ENCODE results near the gene MRTFB.

Gene MRTFB

DNA sequence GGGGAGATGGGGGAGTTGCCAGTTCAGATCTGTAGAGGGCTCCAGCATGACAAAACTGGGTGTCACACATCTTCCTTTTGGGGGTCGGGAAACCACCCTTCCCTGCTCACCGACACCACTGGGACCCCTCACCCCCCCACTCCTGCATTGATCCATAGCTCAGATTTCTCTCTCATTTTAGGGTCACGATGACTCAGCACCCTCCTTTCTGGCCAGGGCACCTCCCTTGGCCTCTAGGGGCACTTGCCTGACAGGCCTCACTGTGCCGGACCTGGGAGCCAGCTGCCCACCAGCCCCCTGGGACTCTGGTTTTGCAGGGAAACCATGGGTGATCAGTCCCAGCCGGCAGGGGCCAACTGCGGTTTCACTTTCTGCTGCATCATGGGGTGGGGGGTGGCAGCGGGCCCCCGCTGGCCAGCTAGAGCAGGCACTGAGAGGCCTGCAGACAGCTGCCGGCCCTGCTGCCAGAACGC, 239.4 kb downstream of the MRTFB start:
- ChIA-PET CTCF (interaction anchor here (0.9 kb wide), 1 partner anchor 210 kb away, joined by 4 read pairs; no protein-coding TSS in a partner anchor), POLR2A (no interaction called here)
- no peak for TF ChIP-seq NFRKB (IDR thresholded peaks at IDR 0.05)
- TF ChIP-seq TARDBP (IDR thresholded peaks at IDR 0.05), result no peak
- TF ChIP-seq FOXA1 (IDR thresholded peaks at IDR 0.05), result no peak
- TF ChIP-seq FOXK2 (IDR thresholded peaks at IDR 0.05), result no peak
- no peak for TF ChIP-seq L3MBTL2 (conservative IDR thresholded peaks at IDR 0.05)
- TF ChIP-seq ELF4 (IDR thresholded peaks at IDR 0.05), result no peak
- TF ChIP-seq SP1 (IDR thresholded peaks at IDR 0.05), result no peak
- no peak for TF ChIP-seq FOXM1 (IDR thresholded peaks at IDR 0.05; ENCODE audit: borderline replicate concordance)
- TF ChIP-seq BHLHE40 (IDR thresholded peaks at IDR 0.05; ENCODE audit: borderline replicate concordance), result no peak
- no peak for TF ChIP-seq ZNF384 (IDR thresholded peaks at IDR 0.05)
- TF ChIP-seq LEF1 (IDR thresholded peaks at IDR 0.05; ENCODE audit: borderline replicate concordance), result no peak
- TF ChIP-seq ARNT (IDR thresholded peaks at IDR 0.05), result no peak
- TF ChIP-seq PKNOX1 (IDR thresholded peaks at IDR 0.05), result no peak
- no peak for TF ChIP-seq CTBP1 (IDR thresholded peaks at IDR 0.05; ENCODE audit: borderline replicate concordance)
- TF ChIP-seq SUZ12 (IDR thresholded peaks at IDR 0.05), result no peak
- no peak for TF ChIP-seq HDGF (IDR thresholded peaks at IDR 0.05; ENCODE audit: borderline replicate concordance)
- no peak for DNase-seq (ENCODE audit: extremely low spot score)

DNA sequence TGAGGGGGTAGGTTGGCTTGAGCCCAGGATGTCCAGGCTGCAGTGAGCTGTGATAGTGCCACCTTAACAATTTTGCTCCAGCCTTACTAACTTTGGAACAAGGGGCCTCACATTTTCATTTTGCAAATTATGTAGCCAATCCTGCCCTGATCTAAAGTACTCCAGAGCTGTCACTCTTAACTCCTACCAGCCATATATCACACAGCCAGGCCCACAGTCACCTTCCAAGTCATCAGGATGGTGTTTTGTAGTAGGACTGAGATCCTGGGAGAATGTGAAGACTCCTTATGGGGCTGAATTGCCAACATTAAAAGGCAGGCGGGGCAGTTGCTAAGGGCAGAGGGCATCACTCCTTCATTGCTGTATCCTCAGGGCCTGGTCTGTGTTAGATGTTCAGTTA, 243.0 kb downstream of the MRTFB start:
- CTCF ChIA-PET, result no interaction called here
- no peak for TF ChIP-seq LEF1 (IDR thresholded peaks at IDR 0.05; ENCODE audit: borderline replicate concordance)
- TF ChIP-seq PKNOX1 (IDR thresholded peaks at IDR 0.05), result no peak
- no peak for TF ChIP-seq L3MBTL2 (conservative IDR thresholded peaks at IDR 0.05)
- no peak for TF ChIP-seq FOXK2 (IDR thresholded peaks at IDR 0.05)
- no peak for TF ChIP-seq NFRKB (IDR thresholded peaks at IDR 0.05)
- TF ChIP-seq TARDBP (IDR thresholded peaks at IDR 0.05), result no peak
- no peak for TF ChIP-seq FOXA1 (IDR thresholded peaks at IDR 0.05)
- no peak for TF ChIP-seq SP1 (IDR thresholded peaks at IDR 0.05)
- TF ChIP-seq CTBP1 (IDR thresholded peaks at IDR 0.05; ENCODE audit: borderline replicate concordance), result no peak
- no peak for TF ChIP-seq BHLHE40 (IDR thresholded peaks at IDR 0.05; ENCODE audit: borderline replicate concordance)
- no peak for TF ChIP-seq FOXM1 (IDR thresholded peaks at IDR 0.05; ENCODE audit: borderline replicate concordance)
- TF ChIP-seq ARNT (IDR thresholded peaks at IDR 0.05), result no peak
- TF ChIP-seq ZNF384 (IDR thresholded peaks at IDR 0.05), result no peak
- TF ChIP-seq ELF4 (IDR thresholded peaks at IDR 0.05), result no peak
- DNase-seq (ENCODE audit: extremely low spot score), result no peak
- POLR2A ChIA-PET, result no interaction called here

GRCh38 chr16:14315683-14316320, 244.7 kb downstream of the MRTFB start:
- POLR2A ChIA-PET, result no interaction called here
- no peak for TF ChIP-seq BHLHE40 (IDR thresholded peaks at IDR 0.05; ENCODE audit: borderline replicate concordance)
- TF ChIP-seq PKNOX1 (IDR thresholded peaks at IDR 0.05), result no peak
- TF ChIP-seq FOXK2 (IDR thresholded peaks at IDR 0.05), result no peak
- TF ChIP-seq ZNF384 (IDR thresholded peaks at IDR 0.05), result no peak
- no peak for TF ChIP-seq SUZ12 (IDR thresholded peaks at IDR 0.05)
- TF ChIP-seq ARNT (IDR thresholded peaks at IDR 0.05), result no peak
- TF ChIP-seq L3MBTL2 (conservative IDR thresholded peaks at IDR 0.05), result no peak
- TF ChIP-seq FOXM1 (IDR thresholded peaks at IDR 0.05; ENCODE audit: borderline replicate concordance), result no peak
- TF ChIP-seq TARDBP (IDR thresholded peaks at IDR 0.05), result no peak
- TF ChIP-seq LEF1 (IDR thresholded peaks at IDR 0.05; ENCODE audit: borderline replicate concordance), result no peak
- TF ChIP-seq HDGF (IDR thresholded peaks at IDR 0.05; ENCODE audit: borderline replicate concordance), result no peak
- no peak for TF ChIP-seq SP1 (IDR thresholded peaks at IDR 0.05)
- TF ChIP-seq CTBP1 (IDR thresholded peaks at IDR 0.05; ENCODE audit: borderline replicate concordance), result no peak
- no peak for TF ChIP-seq FOXA1 (IDR thresholded peaks at IDR 0.05)
- TF ChIP-seq ELF4 (IDR thresholded peaks at IDR 0.05), result no peak
- no peak for TF ChIP-seq NFRKB (IDR thresholded peaks at IDR 0.05)
- CTCF ChIA-PET, result interaction anchor here (0.6 to 1.5 kb wide), 2 partner anchors 12 to 206 kb away, joined by 3 read pairs; no protein-coding TSS in a partner anchor

More at GRCh38 chr16:14315683-14316320, 244.7 kb downstream of the MRTFB start:
- DNase-seq (ENCODE audit: extremely low spot score), result no peak

All from HEK293T (cell line).